Colonic mucosa (tissue), 4 donors: ENCODE results near the gene PCSK2. TPM values are rescaled to one million over a fixed set of nuclear protein-coding genes. Genes with fewer than 3 reads are reported as not detected.

Experiments
- DNase-seq: peaks from one replicate; pipeline ENCODE4 v3.0.0-alpha.2; 2020
- H3K27ac ChIP-seq: fragments of 200-600 bp; one replicate; pipeline ENCODE4 v1.8.0; 2021
- H3K27me3 ChIP-seq: fragments of 200-600 bp; one replicate; pipeline ENCODE4 v1.8.0; 2021
- H3K36me3 ChIP-seq: fragments of 200-600 bp; one replicate; pipeline ENCODE4 v1.8.0; 2021
- H3K4me1 ChIP-seq: fragments of 200-600 bp; one replicate; pipeline ENCODE4 v1.8.0; 2021; ENCODE audit warnings: mild to moderate bottlenecking
- H3K4me3 ChIP-seq: fragments of 200-600 bp; one replicate; pipeline ENCODE4 v1.8.0; 2021
- H3K9ac ChIP-seq, 2 donors: one replicate each; pipeline ENCODE4 v1.7.0; 2013; ENCODE audit warnings: control low read depth in 2 of 2, low read depth in 2 of 2, low read length in 2 of 2
- H3K9me3 ChIP-seq: fragments of 200-600 bp; one replicate; pipeline ENCODE4 v1.8.0; 2021
- CTCF ChIP-seq: fragments of 200-600 bp; IDR thresholded peaks from one replicate; pipeline ENCODE4 v1.8.0; 2022; ENCODE audit warnings: antibody characterized with exemption, mild to moderate bottlenecking
- intact Hi-C: fragments of 100-400 bp; cut with DNase I; formaldehyde crosslinking; loops from one replicate; pipeline ENCODE4 v1.14.1; 2022
- total RNA-seq, 2 donors: library from RNA; stranded (reverse); fragmentation: NEBNext Ultra II Directional in 1 of 2; extraction: Animal tissue kit (Norgen Biotek cat#: 25700) in 1 of 2; gene quantifications; one replicate each; pipeline ENCODE4 v1.2.1, GENCODE V29; 2021
- donor health status: healthy.
- donor health status: DM: no; HTN: no; CAD: no.
- donor health status: DM: no; HTN: no; CAD: no.

Gene PCSK2
- total RNA-seq, 2 donors from 2014 or later: 0.32 to 2.0 TPM

GRCh38 chr20:17304774-17305173 lies 77.9 kb downstream of the PCSK2 start:
- no peaks in the 10 kb centered on the region for H3K36me3 ChIP-seq
- no peaks in the 10 kb centered on the region for H3K27me3 ChIP-seq
- TF ChIP-seq CTCF: no peak
- H3K9me3 ChIP-seq: no peaks in the 10 kb centered on the region
- no peak overlapping the region for H3K9ac ChIP-seq
- no peak for DNase-seq
- H3K4me1 ChIP-seq: no peaks in the 10 kb centered on the region
- H3K4me3 ChIP-seq: no peak overlapping the region
- no peak overlapping the region for H3K27ac ChIP-seq
- intact Hi-C loops: no loop called here

- H3K9ac ChIP-seq: no peak overlapping the region
- H3K4me3 ChIP-seq: no peak overlapping the region
- TF ChIP-seq CTCF: no peak
- no peak for DNase-seq
- no peaks in the 10 kb centered on the region for H3K36me3 ChIP-seq
- H3K27ac ChIP-seq: no peak overlapping the region
- H3K27me3 ChIP-seq: no peaks in the 10 kb centered on the region
- intact Hi-C loops: no loop called here
- no peaks in the 10 kb centered on the region for H3K9me3 ChIP-seq
- no peaks in the 10 kb centered on the region for H3K4me1 ChIP-seq
Observed at GRCh38 chr20:17306427-17306826, 79.6 kb downstream of the PCSK2 start.

- H3K27ac ChIP-seq: no peak overlapping the region
- H3K9ac ChIP-seq: no peak overlapping the region
- intact Hi-C loops: no loop called here
- no peaks in the 10 kb centered on the region for H3K4me1 ChIP-seq
- H3K4me3 ChIP-seq: no peak overlapping the region
- no peak for TF ChIP-seq CTCF
- no peaks in the 10 kb centered on the region for H3K36me3 ChIP-seq
- H3K27me3 ChIP-seq: peaks cover 7% of the 10 kb centered on the region
- H3K9me3 ChIP-seq: no peaks in the 10 kb centered on the region
- DNase-seq: no peak
Observed at GRCh38 chr20:17314264-17314663, 87.4 kb downstream of the PCSK2 start.

GRCh38 chr20:17315407-17316231 lies 88.8 kb downstream of the PCSK2 start:
- H3K9me3 ChIP-seq: no peaks in the 10 kb centered on the region
- H3K27me3 ChIP-seq: peaks cover 7% of the 10 kb centered on the region
- no peak overlapping the region for H3K27ac ChIP-seq
- no peak overlapping the region for H3K4me3 ChIP-seq
- H3K36me3 ChIP-seq: no peaks in the 10 kb centered on the region
- no peak for DNase-seq
- intact Hi-C loops: no loop called here
- TF ChIP-seq CTCF: no peak
- no peak overlapping the region for H3K9ac ChIP-seq
- H3K4me1 ChIP-seq: no peaks in the 10 kb centered on the region

- Histone ChIP-seq H3K4me3 (no peak overlapping the region), H3K9me3 (no peaks in the 10 kb centered on the region), H3K36me3 (no peaks in the 10 kb centered on the region), H3K27me3 (peaks cover 7% of the 10 kb centered on the region), H3K9ac (no peak overlapping the region), H3K4me1 (no peaks in the 10 kb centered on the region), H3K27ac (no peak overlapping the region)
- TF ChIP-seq CTCF: no peak
- intact Hi-C loops: no loop called here
- DNase-seq: no peak
Observed at GRCh38 chr20:17316316-17317038, 89.6 kb downstream of the PCSK2 start.
